CD8-positive, alpha-beta memory T cell (primary cell): ENCODE results near the gene H2BK1. TPM values are rescaled to one million over a fixed set of nuclear protein-coding genes. Genes with fewer than 3 reads are reported as not detected.

Source experiments
- CTCF ChIA-PET: fragments of 350-600 bp; sonication (Branson Sonifier 250); formaldehyde crosslinking; loops from one replicate; lab custom pipeline; 2021; ENCODE audit warnings: antibody characterized with exemption; lab: Charles Lee
- POLR2A ChIA-PET: fragments of 350-600 bp; sonication (Branson Sonifier 250); formaldehyde crosslinking; loops from one replicate; lab custom pipeline; 2021; ENCODE audit warnings: antibody characterized with exemption; lab: Charles Lee
- DNase-seq, 5 donors: peaks; one replicate each; pipeline versions ENCODE4 v3.0.0 to v3.0.0-alpha.2; 2020 to 2022; ENCODE audit warnings: mixed read lengths in 1 of 5
- H3K27ac ChIP-seq: one replicate; pipeline ENCODE4 v1.7.0; 2013; ENCODE audit warnings: low read depth, mild to moderate bottlenecking, low read length, moderate library complexity
- H3K27me3 ChIP-seq: 2 replicates; pipeline ENCODE4 v1.7.0; 2013; ENCODE audit warnings: low read length, mild to moderate bottlenecking; ENCODE audit not compliant: insufficient read depth, poor library complexity, severe bottlenecking
- H3K36me3 ChIP-seq: 2 replicates; pipeline ENCODE4 v1.7.0; 2013; ENCODE audit warnings: mild to moderate bottlenecking, low read length, moderate library complexity; ENCODE audit not compliant: insufficient read depth
- H3K4me1 ChIP-seq: 2 replicates; pipeline ENCODE4 v1.7.0; 2013; ENCODE audit warnings: mild to moderate bottlenecking, low read length, moderate library complexity; ENCODE audit not compliant: insufficient read depth
- H3K4me3 ChIP-seq: 2 replicates; pipeline ENCODE4 v1.7.0; 2013; ENCODE audit warnings: mild to moderate bottlenecking, low read length
- H3K9me3 ChIP-seq: 2 replicates; pipeline ENCODE4 v1.7.0; 2013; ENCODE audit warnings: mild to moderate bottlenecking, low read length
- H3K27ac Mint-ChIP-seq, 8 donors: one replicate each; pipeline ENCODE4 v1.8.0; 2020 to 2021; ENCODE audit warnings: mixed read lengths in 8 of 8, mild to moderate bottlenecking in 6 of 8, inconsistent platforms in 3 of 8, moderate library complexity in 3 of 8
- H3K27me3 Mint-ChIP-seq, 2 donors: one replicate each; pipeline ENCODE4 v1.8.0; 2020 to 2021; ENCODE audit warnings: mixed read lengths in 2 of 2, mild to moderate bottlenecking in 1 of 2, moderate library complexity in 1 of 2
- H3K36me3 Mint-ChIP-seq, 3 donors: one replicate each; pipeline ENCODE4 v1.8.0; 2020 to 2021; ENCODE audit warnings: mixed read lengths in 3 of 3, inconsistent platforms in 1 of 3, mild to moderate bottlenecking in 1 of 3
- H3K4me1 Mint-ChIP-seq, 3 donors: one replicate each; pipeline ENCODE4 v1.8.0; 2020 to 2021; ENCODE audit warnings: mixed read lengths in 3 of 3, inconsistent platforms in 1 of 3, mild to moderate bottlenecking in 1 of 3
- H3K4me3 Mint-ChIP-seq, 7 donors: one replicate each; pipeline ENCODE4 v1.8.0; 2020 to 2021; ENCODE audit warnings: mixed read lengths in 7 of 7, mild to moderate bottlenecking in 6 of 7, moderate library complexity in 4 of 7, inconsistent platforms in 2 of 7
- H3K9me3 Mint-ChIP-seq, 5 donors: one replicate each; pipeline ENCODE4 v1.8.0; 2020 to 2022; ENCODE audit warnings: mixed read lengths in 5 of 5, mild to moderate bottlenecking in 3 of 5, moderate library complexity in 2 of 5, inconsistent platforms in 1 of 5
- polyA plus RNA-seq: library from polyadenylated mRNA; unstranded; fragments of 300-500 nt; fragmentation: Illumina TruSeq; gene quantifications from one replicate; pipeline ENCODE4 v1.2.3, GENCODE V29; 2021
- total RNA-seq, 2 experiments: library from RNA; stranded (reverse); gene quantifications; one replicate each; pipeline ENCODE4 v1.2.3, GENCODE V29; 2021

Gene H2BK1
- total and polyA plus RNA-seq, 3 experiments from 2014 or later = 0.57 TPM; not detected in 2

DNA sequence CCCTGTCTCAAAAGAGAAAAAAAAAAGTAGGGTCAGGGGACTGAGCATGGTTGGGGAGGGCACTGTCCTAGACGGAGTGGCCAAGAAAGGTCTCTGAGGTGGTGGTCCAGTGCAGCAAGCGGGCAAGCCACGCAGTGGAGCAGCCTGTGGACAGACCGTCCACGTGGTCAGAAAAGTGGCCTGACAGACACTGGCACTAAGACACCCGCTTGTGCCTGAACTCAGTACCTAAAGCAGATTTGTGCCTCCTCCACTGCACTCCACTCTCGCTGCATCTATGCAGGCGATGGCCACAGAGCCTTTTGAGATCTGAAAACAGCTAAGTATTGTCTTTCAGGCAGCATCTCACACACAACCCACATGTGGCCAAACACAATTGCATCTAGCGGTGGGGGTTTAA is 32.1 kb downstream of the H2BK1 start:
- Histone ChIP-seq H3K4me1 (no peaks in the 10 kb centered on the region), H3K9me3 (no peaks in the 10 kb centered on the region), H3K4me3 (no peak overlapping the region), H3K27ac (no peak overlapping the region), H3K27me3 (no peaks in the 10 kb centered on the region), H3K36me3 (no peaks in the 10 kb centered on the region)
- POLR2A ChIA-PET = no interaction called here
- CTCF ChIA-PET = interaction anchor here (0.7 to 1.5 kb wide), 3 partner anchors 10 to 66 kb away, joined by 3 to 8 read pairs (median 3); no protein-coding TSS in a partner anchor
- Mint-ChIP-seq H3K27me3 (peaks cover 25 to 53% of the 10 kb centered on the region in 2 donors), H3K36me3 (peaks cover 0 to 2% (median 0%) of the 10 kb centered on the region in 3 donors), H3K4me1 (peaks cover 0 to 5% (median 3%) of the 10 kb centered on the region in 3 donors), H3K9me3 (no peaks in the 10 kb centered on the region), H3K4me3 (no peak overlapping the region), H3K27ac (peak overlapping the region in 1 of 8 donors; percentile 72)
- no peak for DNase-seq

DNA sequence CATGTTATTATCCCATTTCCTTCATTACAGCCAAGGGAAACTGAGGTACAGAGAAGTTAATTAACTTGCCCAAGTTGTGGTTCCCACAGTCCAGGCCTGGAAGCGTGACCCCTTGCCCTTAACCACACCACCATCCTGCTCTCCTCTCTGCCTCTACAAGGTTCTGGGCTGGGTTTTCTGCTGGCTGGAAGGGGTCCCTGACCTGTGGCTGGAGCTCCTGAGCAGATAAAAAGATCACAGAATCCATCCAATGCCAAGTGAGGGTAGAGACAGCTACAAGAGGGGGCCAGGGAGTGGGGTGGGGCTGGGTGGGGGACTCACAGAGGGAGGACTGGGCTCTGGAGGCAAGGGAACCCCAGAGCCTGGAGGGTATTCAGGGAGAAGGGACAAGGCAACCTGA is 33.0 kb downstream of the H2BK1 start:
- H3K4me1 Mint-ChIP-seq = peaks cover 6 to 12% (median 9%) of the 10 kb centered on the region in 3 donors
- ChIA-PET POLR2A (no interaction called here), CTCF (interaction anchor here (0.7 kb wide), 1 partner anchor 10 kb away, joined by 3 read pairs; no protein-coding TSS in a partner anchor)
- Histone ChIP-seq H3K4me3 (no peak overlapping the region), H3K9me3 (no peaks in the 10 kb centered on the region), H3K27me3 (no peaks in the 10 kb centered on the region), H3K27ac (no peak overlapping the region), H3K36me3 (no peaks in the 10 kb centered on the region), H3K4me1 (no peaks in the 10 kb centered on the region)
- DNase-seq = no peak
- no peak overlapping the region for H3K27ac Mint-ChIP-seq
- no peaks in the 10 kb centered on the region for H3K9me3 Mint-ChIP-seq
- peaks cover 33 to 58% of the 10 kb centered on the region in 2 donors for H3K27me3 Mint-ChIP-seq
- no peak overlapping the region for H3K4me3 Mint-ChIP-seq
- H3K36me3 Mint-ChIP-seq = peaks cover 0 to 2% (median 0%) of the 10 kb centered on the region in 3 donors

- Histone ChIP-seq H3K4me3 (no peak overlapping the region), H3K9me3 (no peaks in the 10 kb centered on the region)
These were observed 33.9 kb downstream of the H2BK1 start for GRCh38 chr7:151176401-151176800.

GRCh38 chr7:151175793-151176311 is 34.4 kb downstream of the H2BK1 start:
- DNase-seq = no peak
- H3K9me3 ChIP-seq = no peaks in the 10 kb centered on the region
- peaks cover 35 to 65% of the 10 kb centered on the region in 2 donors for H3K27me3 Mint-ChIP-seq
- H3K4me1 ChIP-seq = no peaks in the 10 kb centered on the region
- H3K27ac Mint-ChIP-seq = no peak overlapping the region
- ChIA-PET CTCF (interaction anchor here (0.8 to 1.0 kb wide), 3 partner anchors 51 to 69 kb away, joined by 3 read pairs; partner anchors contain the start of gene ABCF2), POLR2A (no interaction called here)
- no peaks in the 10 kb centered on the region for H3K9me3 Mint-ChIP-seq
- H3K27me3 ChIP-seq = no peaks in the 10 kb centered on the region
- no peak overlapping the region for H3K27ac ChIP-seq
- H3K4me3 Mint-ChIP-seq = no peak overlapping the region
- H3K36me3 ChIP-seq = no peaks in the 10 kb centered on the region
- H3K4me3 ChIP-seq = no peak overlapping the region
- peaks cover 8 to 12% (median 10%) of the 10 kb centered on the region in 3 donors for H3K4me1 Mint-ChIP-seq
- peaks cover 0 to 2% (median 0%) of the 10 kb centered on the region in 3 donors for H3K36me3 Mint-ChIP-seq

More at GRCh38 chr7:151176401-151176800, 33.9 kb downstream of the H2BK1 start:
- Mint-ChIP-seq H3K4me1 (peaks cover 8 to 12% (median 10%) of the 10 kb centered on the region in 3 donors), H3K27me3 (peaks cover 35 to 60% of the 10 kb centered on the region in 2 donors), H3K27ac (no peak overlapping the region), H3K4me3 (no peak overlapping the region), H3K9me3 (no peaks in the 10 kb centered on the region), H3K36me3 (peaks cover 0 to 2% (median 0%) of the 10 kb centered on the region in 3 donors)
- no peaks in the 10 kb centered on the region for H3K27me3 ChIP-seq
- no peak overlapping the region for H3K27ac ChIP-seq
- ChIA-PET CTCF (interaction anchor here (0.8 to 1.0 kb wide), 2 partner anchors 53 to 68 kb away, joined by 3 read pairs; no protein-coding TSS in a partner anchor), POLR2A (no interaction called here)
- DNase-seq = no peak
- no peaks in the 10 kb centered on the region for H3K36me3 ChIP-seq
- no peaks in the 10 kb centered on the region for H3K4me1 ChIP-seq

DNA sequence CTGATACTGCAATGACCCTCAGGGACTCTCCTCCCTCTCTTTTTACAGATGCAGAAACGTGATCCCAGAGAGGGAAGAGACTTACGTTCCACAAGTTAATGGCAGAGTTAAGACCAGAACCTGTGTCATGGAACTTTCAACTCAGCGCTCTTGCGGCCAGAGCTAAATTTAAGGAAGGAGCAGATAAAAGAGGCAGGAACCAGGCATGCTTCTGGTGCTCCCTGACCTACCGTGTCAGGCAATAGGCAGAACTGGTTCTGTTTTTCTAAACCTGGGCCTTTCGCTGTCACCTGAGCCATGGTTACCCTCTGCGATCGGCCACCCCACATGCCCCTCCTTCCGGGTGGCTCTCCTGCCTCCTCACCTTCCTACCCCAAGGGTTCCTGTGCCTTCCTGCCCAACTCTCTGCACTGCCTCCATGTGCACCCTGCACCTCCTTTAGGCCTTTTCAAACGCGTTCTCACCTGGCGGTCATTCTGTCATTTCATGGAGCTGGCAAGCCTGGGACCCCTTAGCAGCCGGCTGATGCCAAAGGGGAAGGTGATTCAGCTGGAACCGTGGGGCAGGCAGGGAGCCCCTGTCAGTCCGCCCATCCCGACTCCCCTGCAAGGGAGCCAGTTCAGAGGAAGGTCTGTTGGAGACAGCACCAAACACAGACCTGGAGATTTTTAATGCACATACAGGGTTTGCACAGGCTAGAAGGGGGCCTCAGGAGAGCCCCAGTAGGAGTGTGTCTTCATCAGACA is 35.1 kb downstream of the H2BK1 start:
- Mint-ChIP-seq H3K4me3 (no peak overlapping the region), H3K9me3 (no peaks in the 10 kb centered on the region), H3K4me1 (peaks cover 8 to 12% (median 10%) of the 10 kb centered on the region in 3 donors), H3K27me3 (peaks cover 31 to 60% of the 10 kb centered on the region in 2 donors), H3K27ac (no peak overlapping the region), H3K36me3 (peaks cover 0 to 2% (median 0%) of the 10 kb centered on the region in 3 donors)
- no peak for DNase-seq
- ChIA-PET POLR2A (no interaction called here), CTCF (interaction anchor here (0.8 to 0.9 kb wide), 2 partner anchors 51 to 69 kb away, joined by 3 read pairs; partner anchors contain the start of gene ABCF2)
- Histone ChIP-seq H3K9me3 (no peaks in the 10 kb centered on the region), H3K27me3 (no peaks in the 10 kb centered on the region), H3K36me3 (no peaks in the 10 kb centered on the region), H3K27ac (no peak overlapping the region), H3K4me1 (no peaks in the 10 kb centered on the region), H3K4me3 (no peak overlapping the region)

GRCh38 chr7:151174246-151175046 is 35.8 kb downstream of the H2BK1 start:
- Histone ChIP-seq H3K36me3 (no peaks in the 10 kb centered on the region), H3K4me3 (no peak overlapping the region), H3K9me3 (no peaks in the 10 kb centered on the region), H3K27me3 (no peaks in the 10 kb centered on the region), H3K4me1 (no peaks in the 10 kb centered on the region), H3K27ac (no peak overlapping the region)
- ChIA-PET CTCF (no interaction called here), POLR2A (no interaction called here)
- peaks cover 0 to 2% (median 0%) of the 10 kb centered on the region in 3 donors for H3K36me3 Mint-ChIP-seq
- H3K9me3 Mint-ChIP-seq = no peaks in the 10 kb centered on the region
- H3K4me1 Mint-ChIP-seq = peaks cover 8 to 12% (median 10%) of the 10 kb centered on the region in 3 donors
- H3K4me3 Mint-ChIP-seq = no peak overlapping the region
- peak in 1 of 5 donors; percentile 30 for DNase-seq
- H3K27ac Mint-ChIP-seq = no peak overlapping the region
- peaks cover 36 to 62% of the 10 kb centered on the region in 2 donors for H3K27me3 Mint-ChIP-seq

DNA sequence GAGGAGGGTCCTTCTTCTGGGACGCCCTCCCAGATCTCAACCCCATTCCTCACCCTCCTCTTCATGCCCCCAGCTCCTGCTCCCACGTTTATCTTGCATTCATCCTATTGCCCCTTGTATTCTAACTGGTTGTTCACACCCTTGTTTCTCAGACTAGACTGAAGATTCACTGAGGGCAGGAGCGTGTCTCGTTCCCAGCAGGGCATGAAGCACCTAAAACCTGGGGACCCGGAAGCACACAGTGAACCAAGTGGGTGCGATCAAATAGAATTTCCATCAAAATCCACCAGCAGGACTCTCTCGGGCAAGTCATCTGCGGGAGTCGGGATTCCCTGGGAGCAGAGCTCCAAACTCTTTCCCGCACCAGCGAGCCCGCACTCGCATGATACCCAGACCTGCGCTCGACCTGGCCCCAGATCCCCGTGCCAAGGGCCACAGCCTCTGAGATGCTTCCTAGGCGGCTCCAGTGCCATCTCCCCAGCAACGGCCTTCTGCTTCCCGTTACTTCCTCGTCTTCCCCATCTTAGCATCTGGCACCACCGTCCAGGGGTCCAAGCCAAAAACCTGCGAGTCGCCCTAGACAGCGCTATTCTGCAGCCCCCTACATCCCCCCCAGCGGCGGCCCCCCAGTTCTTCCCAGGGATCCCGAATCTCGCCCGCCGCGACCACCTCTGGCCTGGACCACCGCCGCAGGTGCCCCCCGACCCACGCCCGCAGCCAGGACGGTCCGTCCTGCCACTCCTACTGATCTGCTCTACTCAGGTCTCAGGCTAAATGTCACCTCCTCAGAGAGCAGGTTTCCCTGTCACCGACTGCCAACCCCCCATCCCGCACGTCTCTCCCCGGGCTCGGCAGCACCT is 36.7 kb downstream of the H2BK1 start:
- no peak overlapping the region for H3K4me3 ChIP-seq
- no peaks in the 10 kb centered on the region for H3K36me3 ChIP-seq
- ChIA-PET POLR2A (no interaction called here), CTCF (no interaction called here)
- H3K4me1 ChIP-seq = no peaks in the 10 kb centered on the region
- H3K27ac Mint-ChIP-seq = no peak overlapping the region
- no peak overlapping the region for H3K27ac ChIP-seq
- DNase-seq = no peak
- H3K9me3 ChIP-seq = no peaks in the 10 kb centered on the region
- no peaks in the 10 kb centered on the region for H3K36me3 Mint-ChIP-seq
- no peaks in the 10 kb centered on the region for H3K9me3 Mint-ChIP-seq
- peaks cover 10 to 14% (median 11%) of the 10 kb centered on the region in 3 donors for H3K4me1 Mint-ChIP-seq
- H3K4me3 Mint-ChIP-seq = no peak overlapping the region
- H3K27me3 Mint-ChIP-seq = peaks cover 41 to 65% of the 10 kb centered on the region in 2 donors
- H3K27me3 ChIP-seq = peaks cover 6% of the 10 kb centered on the region
